H9 (cell line): Measurements from ENCODE around the gene NARS2. TPM values are rescaled to one million over a fixed set of nuclear protein-coding genes. Genes with fewer than 3 reads are reported as not detected.
"Not testable (repeated sequence)": the region's sequence is repeated elsewhere in the genome, so short reads cannot be mapped to it uniquely, and the experiment has no call there.

Experiments used
- DNase-seq: peaks from one replicate; pipeline ENCODE4 v3.0.0-alpha.2; 2017
- H2AFZ ChIP-seq: one replicate; pipeline ENCODE4 v1.6.1; 2013; ENCODE audit warnings: mild to moderate bottlenecking, low read length, control low read depth, moderate library complexity
- H2AK5ac ChIP-seq: 2 replicates; pipeline ENCODE4 v1.6.1; 2013; ENCODE audit warnings: low read length, control low read depth, mixed read lengths; ENCODE audit not compliant: insufficient read length
- H2BK120ac ChIP-seq: one replicate; pipeline ENCODE4 v1.6.1; 2013; ENCODE audit warnings: low read depth, mild to moderate bottlenecking, low read length, control low read depth, inconsistent platforms; ENCODE audit not compliant: poor library complexity, severe bottlenecking
- H2BK12ac ChIP-seq: 2 replicates; pipeline ENCODE4 v1.6.1; 2013; ENCODE audit warnings: low read length, control low read depth, mixed read lengths, low read depth; ENCODE audit not compliant: insufficient read length
- H2BK15ac ChIP-seq: 2 replicates; pipeline ENCODE4 v1.6.1; 2013; ENCODE audit warnings: low read depth, low read length, control low read depth
- H2BK20ac ChIP-seq: one replicate; pipeline ENCODE4 v1.6.1; 2013; ENCODE audit warnings: low read depth, mild to moderate bottlenecking, low read length, control low read depth, inconsistent platforms; ENCODE audit not compliant: poor library complexity, severe bottlenecking
- H2BK5ac ChIP-seq: 2 replicates; pipeline ENCODE4 v1.6.1; 2013; ENCODE audit warnings: low read length, control low read depth, mixed read lengths; ENCODE audit not compliant: insufficient read length
- H3K14ac ChIP-seq: 2 replicates; pipeline ENCODE4 v1.6.1; 2013; ENCODE audit warnings: low read length, control low read depth; ENCODE audit not compliant: insufficient read depth
- H3K18ac ChIP-seq: 2 replicates; pipeline ENCODE4 v1.6.1; 2013; ENCODE audit warnings: low read depth, mild to moderate bottlenecking, mixed read lengths, low read length, control low read depth; ENCODE audit not compliant: insufficient read length
- H3K23ac ChIP-seq: 2 replicates; pipeline ENCODE4 v1.6.1; 2013; ENCODE audit warnings: low read length, control low read depth, mixed read lengths, low read depth; ENCODE audit not compliant: insufficient read length
- H3K23me2 ChIP-seq: 2 replicates; pipeline ENCODE4 v1.6.1; 2013; ENCODE audit warnings: low read depth, mild to moderate bottlenecking, mixed read lengths, low read length, control low read depth; ENCODE audit not compliant: insufficient read length, poor library complexity, severe bottlenecking
- H3K27ac ChIP-seq: 2 replicates; pipeline ENCODE4 v1.5.1; 2013; ENCODE audit warnings: low read length, control low read depth, mixed read lengths, low read depth; ENCODE audit not compliant: insufficient read length
- H3K27me3 ChIP-seq: 2 replicates; pipeline ENCODE4 v1.6.1; 2013; ENCODE audit warnings: low read length, control low read depth, inconsistent platforms; ENCODE audit not compliant: insufficient read depth
- H3K4ac ChIP-seq: 2 replicates; pipeline ENCODE4 v1.6.1; 2013; ENCODE audit warnings: low read depth, mild to moderate bottlenecking, control low read depth, inconsistent platforms, low read length, moderate library complexity
- H3K4me1 ChIP-seq: 2 replicates; pipeline ENCODE4 v1.6.1; 2013; ENCODE audit warnings: low read length, control low read depth, inconsistent platforms; ENCODE audit not compliant: insufficient read depth
- H3K4me2 ChIP-seq: 2 replicates; pipeline ENCODE4 v1.6.1; 2013; ENCODE audit warnings: low read length, control low read depth, mixed read lengths; ENCODE audit not compliant: insufficient read length, insufficient read depth
- H3K56ac ChIP-seq: 2 replicates; pipeline ENCODE4 v1.6.1; 2013; ENCODE audit warnings: low read depth, mild to moderate bottlenecking, mixed read lengths, low read length, control low read depth; ENCODE audit not compliant: insufficient read length
- H3K79me1 ChIP-seq: 2 replicates; pipeline ENCODE4 v1.6.1; 2013; ENCODE audit warnings: low read depth, mild to moderate bottlenecking, moderate library complexity, low read length, control low read depth, inconsistent platforms; ENCODE audit not compliant: insufficient read depth, poor library complexity, severe bottlenecking
- H3K79me2 ChIP-seq: 2 replicates; pipeline ENCODE4 v1.6.1; 2013; ENCODE audit warnings: low read length, control low read depth, inconsistent platforms; ENCODE audit not compliant: insufficient read depth
- H3K9ac ChIP-seq: 2 replicates; pipeline ENCODE4 v1.6.1; 2013; ENCODE audit warnings: low read length, control low read depth, mixed read lengths; ENCODE audit not compliant: insufficient read length; ENCODE audit errors: extremely low read depth
- H3K9me3 ChIP-seq: one replicate; pipeline ENCODE4 v1.6.1; 2013; ENCODE audit warnings: low read depth, low read length, inconsistent platforms; ENCODE audit not compliant: control insufficient read depth
- H3T11ph ChIP-seq: one replicate; pipeline ENCODE4 v1.6.1; 2013; ENCODE audit warnings: mild to moderate bottlenecking, low read length, control low read depth, inconsistent platforms
- H4K20me1 ChIP-seq: one replicate; pipeline ENCODE4 v1.6.1; 2013; ENCODE audit not compliant: control insufficient read depth, insufficient read length, insufficient read depth
- H4K5ac ChIP-seq: 2 replicates; pipeline ENCODE4 v1.6.1; 2013; ENCODE audit warnings: low read depth, mild to moderate bottlenecking, mixed read lengths, low read length, control low read depth; ENCODE audit not compliant: insufficient read length
- H4K8ac ChIP-seq: replicated peaks from 2 replicates; pipeline ENCODE4 v1.6.1; 2013; ENCODE audit warnings: low read length, control low read depth, mixed read lengths, low read depth; ENCODE audit not compliant: insufficient read length
- H4K91ac ChIP-seq: 2 replicates; pipeline ENCODE4 v1.6.1; 2013; ENCODE audit warnings: low read depth, mild to moderate bottlenecking, moderate library complexity, mixed read lengths, low read length, control low read depth; ENCODE audit not compliant: insufficient read length
- H3K27ac Mint-ChIP-seq, 3 experiments: 2 replicates in 2 of 3; 3 replicates in 1 of 3; pipeline ENCODE4 v1.8.0; 2020 to 2021; ENCODE audit warnings: mixed read lengths in 3 of 3, mild to moderate bottlenecking in 1 of 3, moderate library complexity in 1 of 3
- H3K27me3 Mint-ChIP-seq: 2 replicates; pipeline ENCODE4 v1.8.0; 2021; ENCODE audit warnings: low read depth, mild to moderate bottlenecking, moderate library complexity, mixed read lengths
- H3K36me3 Mint-ChIP-seq, 3 experiments: 2 replicates in 2 of 3; 3 replicates in 1 of 3; pipeline ENCODE4 v1.8.0; 2020 to 2021; ENCODE audit warnings: low read depth in 3 of 3, mixed read lengths in 3 of 3; ENCODE audit not compliant: insufficient read depth in 1 of 3
- H3K4me1 Mint-ChIP-seq, 2 experiments: 2 replicates each; pipeline ENCODE4 v1.8.0; 2020; ENCODE audit warnings: mixed read lengths in 2 of 2
- H3K4me3 Mint-ChIP-seq, 2 experiments: 2 replicates in 1 of 2; 3 replicates in 1 of 2; pipeline ENCODE4 v1.8.0; 2020 to 2021; ENCODE audit warnings: mild to moderate bottlenecking in 2 of 2, mixed read lengths in 2 of 2, moderate library complexity in 1 of 2
- H3K9me3 Mint-ChIP-seq, 2 experiments: 2 replicates in 1 of 2; 3 replicates in 1 of 2; pipeline ENCODE4 v1.8.0; 2020; ENCODE audit warnings: mild to moderate bottlenecking in 2 of 2, mixed read lengths in 2 of 2, moderate library complexity in 1 of 2
- WGBS: extraction: QIAGEN DNeasy Blood & Tissue Kit; methylation state at CpG from one replicate; pipeline ENCODE4 v1.1.7; 2013; ENCODE audit warnings: missing lambda C conversion rate, low lambda C conversion rate, mixed read lengths; ENCODE audit not compliant: insufficient read length; ENCODE audit errors: extremely low coverage; 5-methylcytosine and 5-hydroxymethylcytosine counted together
- total RNA-seq: library from RNA; stranded (reverse); gene quantifications from 2 replicates; pipeline ENCODE4 v1.2.1, GENCODE V29; 2021
- TF ChIP-seq, protein P1 (sequence below): fragments of 200-600 bp; sonication (generic); conservative IDR thresholded peaks from 3 replicates; pipeline ENCODE4 v1.8.0; 2021; ENCODE audit warnings: antibody characterized with exemption, mild to moderate bottlenecking

Gene NARS2
- total RNA-seq, 1 experiment from 2014 or later = 29.7 TPM

- no peaks in the 10 kb centered on the region for H3K27me3 Mint-ChIP-seq
- Histone ChIP-seq H3K23me2 (no peaks in the 10 kb centered on the region), H3K56ac (no peak overlapping the region), H3K14ac (no peak overlapping the region), H2BK5ac (no peak overlapping the region), H3K18ac (no peak overlapping the region), H3K27me3 (no peaks in the 10 kb centered on the region), H3K9ac (no peak overlapping the region), H4K20me1 (no peaks in the 10 kb centered on the region), H2BK20ac (no peak overlapping the region), H2AK5ac (no peak overlapping the region), H3K4me2 (no peak overlapping the region), H2BK15ac (no peak overlapping the region), H2BK120ac (no peak overlapping the region), H4K8ac (no peak overlapping the region), H2AFZ (no peak overlapping the region), H2BK12ac (no peak overlapping the region), H3K23ac (no peak overlapping the region), H3K9me3 (no peaks in the 10 kb centered on the region), H4K5ac (no peak overlapping the region), H3T11ph (no peak overlapping the region), H4K91ac (no peak overlapping the region), H3K4me1 (no peaks in the 10 kb centered on the region), H3K79me1 (peaks cover 8% of the 10 kb centered on the region), H3K27ac (no peak overlapping the region), H3K79me2 (peaks cover 6% of the 10 kb centered on the region; the same call in 1 of the 2 replicates), H3K4ac (no peak overlapping the region)
- no peak for DNase-seq
- H3K9me3 Mint-ChIP-seq = no peaks in the 10 kb centered on the region
- WGBS = no CpG with 5 or more reads among the region's 1 CpG
- TF ChIP-seq, protein P1, sequence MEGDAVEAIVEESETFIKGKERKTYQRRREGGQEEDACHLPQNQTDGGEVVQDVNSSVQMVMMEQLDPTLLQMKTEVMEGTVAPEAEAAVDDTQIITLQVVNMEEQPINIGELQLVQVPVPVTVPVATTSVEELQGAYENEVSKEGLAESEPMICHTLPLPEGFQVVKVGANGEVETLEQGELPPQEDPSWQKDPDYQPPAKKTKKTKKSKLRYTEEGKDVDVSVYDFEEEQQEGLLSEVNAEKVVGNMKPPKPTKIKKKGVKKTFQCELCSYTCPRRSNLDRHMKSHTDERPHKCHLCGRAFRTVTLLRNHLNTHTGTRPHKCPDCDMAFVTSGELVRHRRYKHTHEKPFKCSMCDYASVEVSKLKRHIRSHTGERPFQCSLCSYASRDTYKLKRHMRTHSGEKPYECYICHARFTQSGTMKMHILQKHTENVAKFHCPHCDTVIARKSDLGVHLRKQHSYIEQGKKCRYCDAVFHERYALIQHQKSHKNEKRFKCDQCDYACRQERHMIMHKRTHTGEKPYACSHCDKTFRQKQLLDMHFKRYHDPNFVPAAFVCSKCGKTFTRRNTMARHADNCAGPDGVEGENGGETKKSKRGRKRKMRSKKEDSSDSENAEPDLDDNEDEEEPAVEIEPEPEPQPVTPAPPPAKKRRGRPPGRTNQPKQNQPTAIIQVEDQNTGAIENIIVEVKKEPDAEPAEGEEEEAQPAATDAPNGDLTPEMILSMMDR = peak; percentile 81
- H3K36me3 Mint-ChIP-seq = peaks cover 9 to 39% (median 32%) of the 10 kb centered on the region in 3 experiments; a peak in 6 of 7 replicates
- no peak overlapping the region for H3K4me3 Mint-ChIP-seq
- peak overlapping the region in 1 of 3 experiments; percentile 24; a peak in 1 of 7 replicates for H3K27ac Mint-ChIP-seq
- peaks cover 14 to 17% of the 10 kb centered on the region in 2 experiments for H3K4me1 Mint-ChIP-seq
These were observed 9.9 kb downstream of the NARS2 start for GRCh38 chr11:78564490-78565467.

GRCh38 chr11:78564037-78564436 is 10.6 kb downstream of the NARS2 start:
- not testable (repeated sequence) for H3K4ac ChIP-seq, H3K27ac ChIP-seq, H3K27ac Mint-ChIP-seq, DNase-seq, H2BK120ac ChIP-seq, H2AFZ ChIP-seq, H4K91ac ChIP-seq, H2BK20ac ChIP-seq, H3K56ac ChIP-seq, H3K79me2 ChIP-seq, H3K14ac ChIP-seq, H3K9me3 Mint-ChIP-seq, H3K23me2 ChIP-seq, H4K20me1 ChIP-seq, H3K27me3 ChIP-seq, H4K8ac ChIP-seq, H2BK12ac ChIP-seq, H3K9me3 ChIP-seq, H3K18ac ChIP-seq, H2AK5ac ChIP-seq, H2BK5ac ChIP-seq, H3K23ac ChIP-seq, H3K27me3 Mint-ChIP-seq, H3K4me3 Mint-ChIP-seq, H4K5ac ChIP-seq, H3T11ph ChIP-seq, H3K4me1 ChIP-seq, H2BK15ac ChIP-seq, H3K79me1 ChIP-seq, H3K4me2 ChIP-seq, H3K9ac ChIP-seq
- Mint-ChIP-seq H3K36me3 (peaks cover 12 to 45% (median 38%) of the 10 kb centered on the region in 3 experiments; a peak in 6 of 7 replicates), H3K4me1 (peaks cover 14 to 19% of the 10 kb centered on the region in 2 experiments)
- WGBS = no CpG with 5 or more reads among the region's 4 CpGs
